Adrenal gland (tissue), 12 donors: Measurements from ENCODE around the gene PTPN3. TPM values are rescaled to one million over a fixed set of nuclear protein-coding genes. Genes with fewer than 3 reads are reported as not detected.

Experiments
- DNase-seq, 7 donors: peaks; one replicate each; pipeline ENCODE4 v3.0.0-alpha.2; 2019 to 2020
- H3K27ac ChIP-seq, 5 donors: fragments of 200-600 bp; sonication (generic) in 4 of 5; 1 replicate in 3 of 5; 2 replicates in 2 of 5; pipeline versions ENCODE4 v1.5.1 to v1.8.0; 2016 to 2020; ENCODE audit warnings: mild to moderate bottlenecking in 1 of 5
- H3K27me3 ChIP-seq: fragments of 200-600 bp; 2 replicates; pipeline ENCODE4 v1.8.0; 2021
- H3K36me3 ChIP-seq, 2 donors: fragments of 200-600 bp; replicated peaks in 1 of 2; 1 replicate in 1 of 2; 2 replicates in 1 of 2; pipeline versions ENCODE4 v1.5.1 to v1.8.0; 2018 to 2022
- H3K4me1 ChIP-seq, 2 donors: fragments of 200-600 bp; replicated peaks in 1 of 2; 1 replicate in 1 of 2; 2 replicates in 1 of 2; pipeline versions ENCODE4 v1.5.1 to v1.8.0; 2018 to 2021
- H3K4me3 ChIP-seq, 4 donors: fragments of 200-600 bp; sonication (generic) in 3 of 4; one replicate each; pipeline ENCODE4 v1.5.1; 2016 to 2018
- H3K9me3 ChIP-seq, 3 donors: fragments of 200-600 bp; sonication (generic) in 1 of 3; replicated peaks in 1 of 3; 1 replicate in 2 of 3; 2 replicates in 1 of 3; pipeline versions ENCODE4 v1.5.1 to v1.8.0; 2016 to 2021
- CTCF ChIP-seq, 6 experiments: fragments of 450-650 bp in 4 of 6; fragments of 200-600 bp in 2 of 6; sonication (generic) in 1 of 6; IDR thresholded peaks; 1 replicate in 5 of 6; 2 replicates in 1 of 6; pipeline versions ENCODE4 v1.5.1 to v1.8.0; 2016 to 2021; ENCODE audit warnings: antibody characterized with exemption in 6 of 6, mild to moderate bottlenecking in 2 of 6, moderate library complexity in 1 of 6
- POLR2A ChIP-seq, 2 donors: fragments of 450-650 bp; IDR thresholded peaks; one replicate each; pipeline ENCODE4 v1.6.1; 2017; ENCODE audit warnings: antibody characterized with exemption in 2 of 2, mild to moderate bottlenecking in 2 of 2, moderate library complexity in 1 of 2
- WGBS, 4 donors: extraction: QIAGEN DNeasy Blood & Tissue Kit in 2 of 4; methylation state at CpG; one replicate each; pipeline versions ENCODE4 v1.1.5 to v1.1.7; 2013 to 2017; 5-methylcytosine and 5-hydroxymethylcytosine counted together
- intact Hi-C, 2 donors: fragments of 100-400 bp; cut with DNase I; formaldehyde crosslinking; loops; one replicate each; pipeline versions ENCODE4 v1.14.1 to v1.15.0; 2022 to 2023
- polyA plus RNA-seq, 3 donors: library from polyadenylated mRNA; stranded (reverse); fragments of 200-250 nt in 2 of 3; fragments of 350-450 nt in 1 of 3; fragmentation: Illumina TruSeq in 1 of 3; extraction: RNeasy Lipid Tissue Mini Kit (QIAGEN cat#74804) in 1 of 3; gene quantifications; one replicate each; pipeline ENCODE4 v1.2.3, GENCODE V29; 2013 to 2014
- total RNA-seq, 9 donors: library from RNA; depleted of rRNA in 4 of 9; stranded (reverse); fragments of >200 nt in 4 of 9; fragments of 120-200 nt in 1 of 9; fragmentation: NEBNext Ultra II Directional in 1 of 9; extraction: Animal tissue kit (Norgen Biotek cat#: 25700) in 1 of 9; gene quantifications; one replicate each; pipeline versions ENCODE4 v1.1.0 to v1.2.4, GENCODE V29; 2013 to 2023
- donor health status: healthy with polysubstance abuse.
- donor health status: Bipolar disorder and iron deficiency.
- donor health status: DM: yes; HTN: yes; CAD: no.
- donor health status: DM: no; HTN: no; CAD: no.
- donor health status: DM: no; HTN: no; CAD: no.
- donor health status: DM: yes; HTN: yes; CAD: no.

Gene PTPN3
- total and polyA plus RNA-seq, 12 donors: 1.6 to 6.1 (median 3.0) TPM

- Histone ChIP-seq H3K4me3 (no peak overlapping the region), H3K9me3 (no peaks in the 10 kb centered on the region), H3K27me3 (no peaks in the 10 kb centered on the region), H3K4me1 (no peaks in the 10 kb centered on the region), H3K27ac (peak overlapping the region in 1 of 5 donors; percentile 3), H3K36me3 (no peaks in the 10 kb centered on the region)
- DNase-seq: peak; percentile 33 to 85 (median 72)
- TF ChIP-seq POLR2A (IDR thresholded peaks at IDR 0.05) (no peak), CTCF (IDR thresholded peaks at IDR 0.05) (no peak)
- 67 to 80% (median 74%) methylated on average over 11 to 13 of the region's 13 CpGs for WGBS, 4 donors
- intact Hi-C loops: no loop called here
These were observed 116.9 kb downstream of the PTPN3 start for GRCh38 chr9:109381011-109381729.

GRCh38 chr9:109379513-109379912, 118.6 kb downstream of the PTPN3 start:
- H3K36me3 ChIP-seq: no peaks in the 10 kb centered on the region
- H3K27ac ChIP-seq: no peak overlapping the region
- no peak overlapping the region for H3K4me3 ChIP-seq
- H3K27me3 ChIP-seq: no peaks in the 10 kb centered on the region
- TF ChIP-seq CTCF (IDR thresholded peaks at IDR 0.05) (no peak), POLR2A (IDR thresholded peaks at IDR 0.05) (no peak)
- DNase-seq: peak in 1 of 7 donors; percentile 41
- 90 to 99% (median 94%) methylated on average over 7 of the region's 7 CpGs for WGBS, 4 donors
- intact Hi-C loops: no loop called here
- H3K4me1 ChIP-seq: no peaks in the 10 kb centered on the region
- no peaks in the 10 kb centered on the region for H3K9me3 ChIP-seq

- Histone ChIP-seq H3K4me1 (no peaks in the 10 kb centered on the region), H3K9me3 (no peaks in the 10 kb centered on the region), H3K4me3 (no peak overlapping the region), H3K27me3 (no peaks in the 10 kb centered on the region), H3K36me3 (no peaks in the 10 kb centered on the region), H3K27ac (no peak overlapping the region)
- 88 to 97% (median 90%) methylated on average over 4 of the region's 4 CpGs for WGBS, 4 donors
- no peak for TF ChIP-seq CTCF (IDR thresholded peaks at IDR 0.05)
- TF ChIP-seq POLR2A (IDR thresholded peaks at IDR 0.05): no peak
- intact Hi-C loops: no loop called here
- DNase-seq: peak in 1 of 7 donors; percentile 14
These were observed 119.8 kb downstream of the PTPN3 start for GRCh38 chr9:109378316-109378715.

GRCh38 chr9:109372246-109372645, 125.9 kb downstream of the PTPN3 start:
- Histone ChIP-seq H3K27me3 (no peaks in the 10 kb centered on the region), H3K36me3 (no peaks in the 10 kb centered on the region), H3K27ac (no peak overlapping the region), H3K9me3 (no peaks in the 10 kb centered on the region), H3K4me1 (no peaks in the 10 kb centered on the region), H3K4me3 (no peak overlapping the region)
- DNase-seq: peak in 1 of 7 donors; percentile 22
- WGBS, 4 donors: 57 to 72% (median 64%) methylated on average over 5 of the region's 5 CpGs
- intact Hi-C loops: no loop called here
- no peak for TF ChIP-seq POLR2A (IDR thresholded peaks at IDR 0.05)
- no peak for TF ChIP-seq CTCF (IDR thresholded peaks at IDR 0.05)
